IMR-90 (cell line): ENCODE data around the gene MICALL2. TPM values are rescaled to one million over a fixed set of nuclear protein-coding genes. Genes with fewer than 3 reads are reported as not detected.

Experiments
- ATAC-seq: fragments of 200-7000 bp; cut with Tn5 transposase; 2 replicates; pipeline ENCODE4 v1.9.1; 2020; ENCODE audit warnings: low read depth, mild to moderate bottlenecking, moderate library complexity
- BruUV-seq: library from RNA; stranded (reverse); fragments of 400-500 nt; replicated peaks from 2 replicates; lab custom pipeline; 2021; lab: Mats Ljungman, UMichigan
- CTCF ChIA-PET: fragments of 300-600 bp; formaldehyde crosslinking; extraction: SDS; loops from one replicate; lab custom pipeline; 2021; ENCODE audit warnings: antibody characterized with exemption; lab: Yijun Ruan, JAX
- POLR2A ChIA-PET: fragments of 300-600 bp; sonication (Branson Sonifier 250); formaldehyde crosslinking; loops from one replicate; lab custom pipeline; 2022; ENCODE audit warnings: antibody characterized with exemption; ENCODE audit not compliant: unreplicated experiment; lab: Charles Lee
- DNase-seq: peaks from one replicate; pipeline ENCODE4 v3.0.0; 2013
- H2AFZ ChIP-seq: replicated peaks from 2 replicates; pipeline ENCODE3; 2013; ENCODE audit warnings: low read length, mild to moderate bottlenecking; ENCODE audit not compliant: poor library complexity
- H2AK5ac ChIP-seq: 2 replicates; pipeline ENCODE4 v1.6.1; 2013; ENCODE audit warnings: low read depth, low read length, inconsistent platforms
- H2AK9ac ChIP-seq: replicated peaks from 2 replicates; pipeline ENCODE3; 2013; ENCODE audit warnings: mild to moderate bottlenecking, low read depth, low read length, moderate library complexity; ENCODE audit not compliant: poor library complexity
- H2BK120ac ChIP-seq: 2 replicates; pipeline ENCODE4 v1.6.1; 2013; ENCODE audit warnings: low read depth, low read length, inconsistent platforms
- H2BK15ac ChIP-seq: 3 replicates; pipeline ENCODE4 v1.6.1; 2013; ENCODE audit warnings: low read depth, low read length, inconsistent platforms
- H2BK20ac ChIP-seq: 2 replicates; pipeline ENCODE4 v1.6.1; 2013; ENCODE audit warnings: low read depth, mild to moderate bottlenecking, inconsistent platforms, low read length, moderate library complexity
- H2BK5ac ChIP-seq: 2 replicates; pipeline ENCODE4 v1.6.1; 2013; ENCODE audit warnings: mild to moderate bottlenecking, low read depth, low read length, inconsistent platforms; ENCODE audit not compliant: poor library complexity, severe bottlenecking
- H3K14ac ChIP-seq: replicated peaks from 2 replicates; pipeline ENCODE4 v1.6.1; 2013; ENCODE audit warnings: low read depth, low read length, inconsistent platforms
- H3K18ac ChIP-seq: 2 replicates; pipeline ENCODE4 v1.6.1; 2013; ENCODE audit warnings: low read depth, low read length, control low read depth
- H3K23ac ChIP-seq: 2 replicates; pipeline ENCODE4 v1.6.1; 2013; ENCODE audit warnings: low read depth, low read length, inconsistent platforms
- H3K27ac ChIP-seq: 2 replicates; pipeline ENCODE4 v1.5.1; 2013; ENCODE audit warnings: mild to moderate bottlenecking, control low read depth, low read length; ENCODE audit not compliant: insufficient read depth
- H3K27me3 ChIP-seq: 2 replicates; pipeline ENCODE4 v1.6.1; 2013; ENCODE audit warnings: low read length; ENCODE audit not compliant: control insufficient read depth, insufficient read depth
- H3K36me3 ChIP-seq: 2 replicates; pipeline ENCODE4 v1.6.1; 2013; ENCODE audit warnings: low read length, mixed read lengths; ENCODE audit not compliant: control insufficient read depth, insufficient read depth
- H3K4ac ChIP-seq: 2 replicates; pipeline ENCODE4 v1.6.1; 2013; ENCODE audit warnings: low read depth, low read length, inconsistent platforms
- H3K4me1 ChIP-seq: 2 replicates; pipeline ENCODE4 v1.6.1; 2013; ENCODE audit warnings: low read length, mixed read lengths; ENCODE audit not compliant: control insufficient read depth, insufficient read depth
- H3K4me2 ChIP-seq: 2 replicates; pipeline ENCODE4 v1.6.1; 2013; ENCODE audit warnings: low read depth, mild to moderate bottlenecking, control low read depth, low read length, moderate library complexity
- H3K4me3 ChIP-seq: 2 replicates; pipeline ENCODE4 v1.5.1; 2013; ENCODE audit warnings: low read depth, mild to moderate bottlenecking, control low read depth, low read length, moderate library complexity; ENCODE audit not compliant: insufficient read depth
- H3K56ac ChIP-seq: 2 replicates; pipeline ENCODE4 v1.6.1; 2013; ENCODE audit warnings: low read length, inconsistent platforms; ENCODE audit not compliant: insufficient read depth; ENCODE audit errors: extremely low read depth
- H3K79me1 ChIP-seq, 2 experiments: 2 replicates each; pipeline ENCODE4 v1.6.1; 2013; ENCODE audit warnings: low read length in 2 of 2, inconsistent platforms in 1 of 2, low read depth in 1 of 2
- H3K9ac ChIP-seq: 2 replicates; pipeline ENCODE4 v1.6.1; 2013; ENCODE audit warnings: low read depth, low read length, control low read depth
- H3K9me1 ChIP-seq: 2 replicates; pipeline ENCODE4 v1.6.1; 2013; ENCODE audit warnings: low read length, inconsistent platforms; ENCODE audit not compliant: insufficient read depth
- H3K9me3 ChIP-seq: 2 replicates; pipeline ENCODE4 v1.6.1; 2013; ENCODE audit warnings: low read length; ENCODE audit not compliant: control insufficient read depth, insufficient read depth
- H4K20me1 ChIP-seq: 2 replicates; pipeline ENCODE4 v1.6.1; 2013; ENCODE audit warnings: low read length, inconsistent platforms; ENCODE audit not compliant: insufficient read depth
- H4K5ac ChIP-seq: 2 replicates; pipeline ENCODE4 v1.6.1; 2013; ENCODE audit warnings: mild to moderate bottlenecking, low read depth, low read length, control low read depth
- H4K8ac ChIP-seq, 2 experiments: 2 replicates each; pipeline ENCODE4 v1.6.1; 2013; ENCODE audit warnings: low read depth in 2 of 2, low read length in 2 of 2, control low read depth in 1 of 2, inconsistent platforms in 1 of 2
- H4K91ac ChIP-seq: 2 replicates; pipeline ENCODE4 v1.6.1; 2013; ENCODE audit warnings: low read depth, low read length, inconsistent platforms; ENCODE audit not compliant: insufficient read depth
- BHLHE40 ChIP-seq: fragments of 150-350 bp; IDR thresholded peaks from 2 replicates; pipeline ENCODE4 v1.6.1; 2016; ENCODE audit warnings: mild to moderate bottlenecking, low read depth, low read length
- CEBPB ChIP-seq: IDR thresholded peaks from 2 replicates; pipeline ENCODE4 v1.6.1; 2012; ENCODE audit warnings: low read depth, low read length, improper control_type of control experiment
- ELK1 ChIP-seq: fragments of 150-350 bp; IDR thresholded peaks from 2 replicates; pipeline ENCODE4 v1.6.1; 2016; ENCODE audit warnings: low read depth, mild to moderate bottlenecking, low read length, moderate library complexity, borderline replicate concordance
- MAZ ChIP-seq: IDR thresholded peaks from 2 replicates; pipeline ENCODE4 v1.6.1; 2012; ENCODE audit warnings: low read depth, mild to moderate bottlenecking, low read length, improper control_type of control experiment, moderate library complexity, borderline replicate concordance
- POLR2A ChIP-seq: IDR thresholded peaks from 2 replicates; pipeline ENCODE4 v1.6.1; 2012; ENCODE audit warnings: mild to moderate bottlenecking, low read depth, low read length
- SMC3 ChIP-seq: fragments of 150-350 bp; IDR thresholded peaks from 2 replicates; pipeline ENCODE4 v1.6.1; 2016; ENCODE audit warnings: low read depth, mild to moderate bottlenecking, antibody characterized with exemption, low read length, moderate library complexity
- USF2 ChIP-seq: fragments of 150-350 bp; IDR thresholded peaks from 2 replicates; pipeline ENCODE4 v1.6.1; 2017; ENCODE audit warnings: mild to moderate bottlenecking, antibody characterized with exemption, low read length, low read depth
- WGBS, 2 experiments: methylation state at CpG; one replicate each; pipeline versions ENCODE4 v1.1.5 to v1.1.7; 2013; ENCODE audit warnings: missing lambda C conversion rate in 2 of 2; ENCODE audit not compliant: insufficient read length in 1 of 2; ENCODE audit errors: extremely low coverage in 2 of 2; 5-methylcytosine and 5-hydroxymethylcytosine counted together
- dilution Hi-C: fragments of 300-500 bp; cut with HindIII; formaldehyde crosslinking; loops from one replicate; pipeline ENCODE4 v1.14.3; 2018; ENCODE audit warnings: low sequenced_read_pairs; ENCODE audit not compliant: unreplicated experiment
- in situ Hi-C: fragments of 300-500 bp; cut with MboI; formaldehyde crosslinking; loops from 3 replicates; pipeline ENCODE4 v1.14.3; 2019; ENCODE audit warnings: low sequenced_read_pairs, inconsistent platforms, mixed read lengths
- intact Hi-C: fragments of 100-400 bp; cut with micrococcal nuclease; formaldehyde crosslinking; loops from 2 replicates; pipeline ENCODE4 v1.10.0; 2022
- polyA plus RNA-seq, 3 experiments: library from polyadenylated mRNA; depleted of rRNA; stranded (reverse); fragments of >200 nt; gene quantifications; 2 replicates each; pipeline ENCODE4 v1.2.3, GENCODE V29; 2012; ENCODE audit warnings: low replicate concordance in 1 of 3
- total RNA-seq: library from RNA; depleted of rRNA; stranded (reverse); fragments of >200 nt; gene quantifications from 2 replicates; pipeline ENCODE4 v1.2.3, GENCODE V29; 2012

The MICALL2 gene
- total and polyA plus RNA-seq, 2 of the 4 experiments (the other 2 are of a cell fraction): 6.6 to 34.1 TPM

- DNase-seq: no peak
- no peaks in the 10 kb centered on the region for H3K27me3 ChIP-seq
- H2BK20ac ChIP-seq: no peak overlapping the region
- peaks cover 18% of the 10 kb centered on the region for H4K20me1 ChIP-seq
- no peak overlapping the region for H3K4me3 ChIP-seq
- no peak overlapping the region for H2BK120ac ChIP-seq
- no peak overlapping the region for H4K8ac ChIP-seq
- no peak overlapping the region for H3K18ac ChIP-seq
- no peaks in the 10 kb centered on the region for H3K9me3 ChIP-seq
- H3K36me3 ChIP-seq: peaks cover 48% of the 10 kb centered on the region
- no peak overlapping the region for H3K56ac ChIP-seq
- H2BK15ac ChIP-seq: no peak overlapping the region
- H3K27ac ChIP-seq: no peak overlapping the region
- no peak overlapping the region for H3K23ac ChIP-seq
- ATAC-seq: no peak
- H3K4me2 ChIP-seq: no peak overlapping the region
- no peak overlapping the region for H3K9ac ChIP-seq
- no peak overlapping the region for H2AK5ac ChIP-seq
- H3K9me1 ChIP-seq: 0 out of 2 replicates have a peak, but pooled peaks cover 3% of the 10 kb centered on the region
- no peak overlapping the region for H4K5ac ChIP-seq
- H4K91ac ChIP-seq: no peak overlapping the region
- CTCF ChIA-PET: no interaction called here
- no peak overlapping the region for H2BK5ac ChIP-seq
- intact Hi-C loops: loop anchor here (5.0 kb wide), 1 partner anchor 36 kb away; no protein-coding TSS in a partner anchor
- no peak overlapping the region for H3K4ac ChIP-seq
- no peak for TF ChIP-seq SMC3
- TF ChIP-seq CEBPB: no peak
- TF ChIP-seq POLR2A: no peak
- no peak for TF ChIP-seq MAZ
- no peak for TF ChIP-seq BHLHE40
- no peak for TF ChIP-seq ELK1
- no peak for TF ChIP-seq USF2
- H3K4me1 ChIP-seq: peaks cover 5% of the 10 kb centered on the region
- POLR2A ChIA-PET: no interaction called here
- peaks cover 16 to 48% of the 10 kb centered on the region in 2 experiments for H3K79me1 ChIP-seq
- 95% methylated on average over 11 of the region's 21 CpGs; no CpG with 5 or more reads in 1 of the 2 experiments for WGBS, 2 experiments
- H2AK9ac ChIP-seq: peak overlapping the region; percentile 70
- no TSS peak for BruUV-seq
- in situ Hi-C loops: no loop called here
- H2AFZ ChIP-seq: no peak overlapping the region
- dilution Hi-C loops: no loop called here
- no peak overlapping the region for H3K14ac ChIP-seq
Observed at GRCh38 chr7:1501487-1502270, 42.4 kb upstream of the MICALL2 start.
